ENCODE data around the gene EFNA3.

The EFNA3 gene

DNA sequence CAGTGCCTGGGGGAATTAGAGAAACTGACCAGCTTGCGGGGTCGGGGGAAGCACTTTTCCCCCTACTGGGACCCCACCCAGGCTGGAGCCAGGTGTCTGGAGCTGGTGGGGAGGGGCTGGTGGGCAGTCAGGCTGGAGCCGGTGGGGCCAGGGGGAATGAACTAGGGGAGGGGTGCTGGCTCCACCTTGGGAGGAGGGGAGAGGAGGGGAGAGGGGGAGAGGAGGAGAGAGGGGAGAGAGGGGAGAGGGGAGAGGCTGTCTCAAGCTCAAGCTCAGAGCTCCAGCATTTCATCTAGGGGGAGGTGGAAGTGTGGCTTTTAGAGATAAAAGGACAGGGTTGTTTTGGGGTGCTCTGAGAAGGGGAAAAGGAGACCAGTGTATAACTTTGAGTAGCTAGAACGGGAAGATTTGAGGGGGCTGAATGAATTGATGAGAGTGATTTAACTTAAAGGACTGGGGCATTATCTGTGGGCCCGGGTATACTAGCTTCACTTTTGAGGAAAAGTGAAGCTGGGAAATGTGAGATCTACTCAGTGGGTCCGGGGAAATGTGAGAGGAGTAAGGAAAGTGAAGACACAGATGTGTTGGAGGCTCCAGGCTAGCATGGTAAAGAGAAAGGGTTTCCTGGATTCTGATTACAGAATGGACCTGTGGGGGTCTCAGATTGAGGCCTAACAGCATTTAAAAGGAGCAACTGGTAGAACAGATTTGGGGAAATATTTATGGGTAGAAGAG is 51.8 kb downstream of the EFNA3 start:
- peak overlapping the region; percentile 30 for H3K4me3 ChIP-seq (ENCODE audit: low read depth, low read length)

DNA sequence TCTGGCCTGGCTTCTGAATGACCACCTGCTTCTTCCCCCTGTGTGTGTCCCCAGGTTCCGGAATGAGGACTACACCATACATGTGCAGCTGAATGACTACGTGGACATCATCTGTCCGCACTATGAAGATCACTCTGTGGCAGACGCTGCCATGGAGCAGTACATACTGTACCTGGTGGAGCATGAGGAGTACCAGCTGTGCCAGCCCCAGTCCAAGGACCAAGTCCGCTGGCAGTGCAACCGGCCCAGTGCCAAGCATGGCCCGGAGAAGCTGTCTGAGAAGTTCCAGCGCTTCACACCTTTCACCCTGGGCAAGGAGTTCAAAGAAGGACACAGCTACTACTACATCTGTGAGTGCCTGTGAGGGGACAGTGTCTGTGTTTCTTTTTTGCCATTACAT is 52.6 kb downstream of the EFNA3 start:
- H3K4me3 ChIP-seq (ENCODE audit: low read depth, low read length): no peak overlapping the region

DNA sequence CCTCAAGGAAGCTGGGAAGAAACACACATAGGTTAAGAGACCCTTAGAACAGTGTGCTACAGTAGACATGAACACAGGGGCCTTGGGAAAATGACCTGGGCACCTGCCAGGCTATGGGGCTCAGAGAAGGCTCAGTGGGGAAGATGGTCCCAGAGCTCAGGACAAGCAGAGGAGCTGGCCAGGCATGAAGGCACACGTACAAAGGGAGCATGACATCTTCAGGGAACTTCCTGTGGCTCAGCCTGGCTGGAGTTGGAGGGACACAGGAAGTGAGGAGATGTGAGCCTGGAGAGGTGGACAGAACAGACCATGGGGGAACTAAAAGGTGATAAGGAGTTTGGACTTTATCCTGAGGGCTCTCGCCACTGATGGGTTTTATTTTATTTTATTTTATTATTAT is 53.2 kb downstream of the EFNA3 start:
- no peak overlapping the region for H3K4me3 ChIP-seq (ENCODE audit: low read depth, low read length)

DNA sequence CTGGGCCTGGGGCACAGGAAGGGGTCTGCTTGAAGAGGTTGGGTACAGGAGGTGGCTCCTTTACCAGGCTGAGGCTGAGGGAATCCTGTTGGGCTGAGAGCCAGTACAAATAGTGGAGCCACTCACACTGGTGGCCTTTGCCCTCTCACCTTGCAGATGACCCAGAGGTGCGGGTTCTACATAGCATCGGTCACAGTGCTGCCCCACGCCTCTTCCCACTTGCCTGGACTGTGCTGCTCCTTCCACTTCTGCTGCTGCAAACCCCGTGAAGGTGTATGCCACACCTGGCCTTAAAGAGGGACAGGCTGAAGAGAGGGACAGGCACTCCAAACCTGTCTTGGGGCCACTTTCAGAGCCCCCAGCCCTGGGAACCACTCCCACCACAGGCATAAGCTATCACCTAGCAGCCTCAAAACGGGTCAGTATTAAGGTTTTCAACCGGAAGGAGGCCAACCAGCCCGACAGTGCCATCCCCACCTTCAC is 55.2 kb downstream of the EFNA3 start:
- no peak overlapping the region for H3K4me3 ChIP-seq (ENCODE audit: low read depth, low read length)

DNA sequence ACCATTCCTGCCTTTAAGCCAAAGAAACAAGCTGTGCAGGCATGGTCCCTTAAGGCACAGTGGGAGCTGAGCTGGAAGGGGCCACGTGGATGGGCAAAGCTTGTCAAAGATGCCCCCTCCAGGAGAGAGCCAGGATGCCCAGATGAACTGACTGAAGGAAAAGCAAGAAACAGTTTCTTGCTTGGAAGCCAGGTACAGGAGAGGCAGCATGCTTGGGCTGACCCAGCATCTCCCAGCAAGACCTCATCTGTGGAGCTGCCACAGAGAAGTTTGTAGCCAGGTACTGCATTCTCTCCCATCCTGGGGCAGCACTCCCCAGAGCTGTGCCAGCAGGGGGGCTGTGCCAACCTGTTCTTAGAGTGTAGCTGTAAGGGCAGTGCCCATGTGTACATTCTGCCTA is 55.7 kb downstream of the EFNA3 start:
- H3K4me3 ChIP-seq (ENCODE audit: low read depth, low read length): no peak overlapping the region

DNA sequence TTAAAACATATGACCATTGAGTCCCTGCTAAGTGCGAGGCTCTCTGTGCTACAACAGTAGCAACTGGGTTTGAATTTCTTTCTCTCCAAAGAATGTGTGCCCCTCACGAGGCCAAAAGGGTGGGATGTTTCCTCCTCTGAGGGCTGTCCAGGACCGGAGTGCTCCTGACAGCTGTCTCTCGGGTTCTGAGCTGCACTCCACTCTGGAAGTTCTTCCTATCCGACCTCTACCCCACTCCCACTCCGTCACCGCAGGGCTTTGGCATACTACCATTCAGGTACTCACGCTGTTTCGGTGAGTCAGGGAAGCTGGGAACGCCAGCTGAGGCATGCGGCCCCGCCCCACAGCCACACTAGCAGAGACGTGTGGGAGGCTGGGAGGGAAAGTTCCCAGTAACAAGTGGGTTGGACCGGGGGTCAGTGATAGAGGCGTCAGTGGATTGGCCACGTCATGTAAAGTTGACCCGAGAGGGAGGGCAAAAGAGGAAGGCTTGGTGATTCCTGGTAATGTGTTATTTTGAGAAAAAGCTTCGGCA is 56.3 kb downstream of the EFNA3 start:
- H3K4me3 ChIP-seq (ENCODE audit: low read depth, low read length): peak overlapping the region; percentile 75

DNA sequence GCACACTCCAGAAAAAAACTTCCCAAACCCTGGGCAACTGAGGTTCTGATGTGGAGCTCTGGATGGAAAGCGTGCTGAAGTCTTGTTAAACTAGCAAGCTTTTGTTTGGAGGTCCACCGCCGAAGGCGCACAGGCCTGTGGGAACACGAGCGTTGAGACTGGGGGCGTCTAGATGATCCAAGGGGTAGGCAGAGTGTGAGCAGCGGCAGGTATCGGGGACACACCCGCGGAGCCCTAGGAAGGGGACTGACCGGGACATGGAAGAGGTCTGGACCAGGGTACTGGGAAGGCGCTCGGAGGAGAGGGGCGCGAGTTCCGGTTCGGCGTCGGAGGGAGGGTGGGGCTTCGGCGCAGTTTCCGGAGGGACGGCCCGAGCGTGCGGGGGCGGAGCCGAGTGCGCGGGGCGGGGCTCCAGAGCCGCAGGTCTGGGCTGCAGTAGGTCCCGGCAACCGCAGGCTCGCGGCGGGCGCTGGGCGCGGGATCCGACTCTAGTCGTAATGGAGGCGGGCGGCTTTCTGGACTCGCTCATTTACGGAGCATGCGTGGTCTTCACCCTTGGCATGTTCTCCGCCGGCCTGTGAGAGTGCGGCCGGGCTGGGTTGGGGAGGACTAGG is 56.9 kb downstream of the EFNA3 start, which contains the start of gene SLC50A1:
TSS of gene SLC50A1 (plus strand) at position 438 of the 614 bp plus-strand sequence. CDS start at position 498, 60 bp downstream.
- H3K4me3 ChIP-seq (ENCODE audit: low read depth, low read length): peak within 1 kb of the TSS; percentile 75

DNA sequence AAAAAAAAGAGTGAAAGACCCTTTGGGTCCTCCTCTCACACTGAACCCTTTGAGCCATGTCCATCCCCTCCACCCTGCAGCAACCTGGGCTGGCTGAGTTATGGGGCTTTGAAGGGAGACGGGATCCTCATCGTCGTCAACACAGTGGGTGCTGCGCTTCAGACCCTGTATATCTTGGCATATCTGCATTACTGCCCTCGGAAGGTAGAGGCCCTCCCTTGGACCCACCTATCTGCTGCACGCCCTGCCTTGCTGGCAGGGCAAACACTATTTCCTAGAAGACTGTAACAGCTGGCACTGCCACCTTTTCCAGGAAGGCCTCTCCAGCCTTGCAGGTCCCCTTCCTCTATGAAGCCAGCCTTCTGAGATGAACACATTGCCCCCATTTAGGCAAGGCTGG is 58.1 kb downstream of the EFNA3 start:
- peak overlapping the region; percentile 75 for H3K4me3 ChIP-seq (ENCODE audit: low read depth, low read length)
